Activated CD4-positive, alpha-beta T cell treated with anti-CD3 and anti-CD28 coated beads, Interleukin-2, Interleukin-4, amounts not matched to agents 100 ng/mL and 50 ng/mL, durations not matched to agents 16 hours and 8 hours (primary cell): ENCODE data around the gene BNIP2.
"Not testable (repeated sequence)": the region's sequence is repeated elsewhere in the genome, so short reads cannot be mapped to it uniquely, and the experiment has no call there.

Experiments used
- DNase-seq: peaks from one replicate; pipeline ENCODE4 v3.0.0-alpha.2; 2020; ENCODE audit warnings: low spot score

Gene BNIP2

DNA sequence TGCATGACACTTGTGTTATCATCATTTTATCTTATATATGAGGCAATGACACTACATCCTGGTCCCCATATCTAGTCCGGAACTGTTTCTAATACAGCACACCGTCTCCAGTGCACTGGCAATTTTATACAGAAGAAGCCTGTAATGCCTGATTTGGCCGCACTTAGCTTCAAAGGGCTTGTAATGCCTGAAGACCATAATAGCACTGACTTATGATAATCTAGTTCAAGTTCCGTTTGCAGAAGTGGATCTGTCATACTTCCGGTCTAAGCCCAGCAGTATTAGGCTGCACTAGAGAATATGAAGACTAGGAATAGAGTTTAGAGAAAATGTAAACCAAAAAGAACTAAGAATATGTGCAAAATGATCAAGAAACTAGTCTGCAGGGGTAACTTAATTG lies 1.3 kb downstream of the BNIP2 start:
- peak; percentile 39 for DNase-seq

GRCh38 chr15:59686389-59686788 lies 2.7 kb downstream of the BNIP2 start:
- DNase-seq = no peak

- no peak for DNase-seq
Measured at GRCh38 chr15:59685737-59686297, 3.3 kb downstream of the BNIP2 start.

DNA sequence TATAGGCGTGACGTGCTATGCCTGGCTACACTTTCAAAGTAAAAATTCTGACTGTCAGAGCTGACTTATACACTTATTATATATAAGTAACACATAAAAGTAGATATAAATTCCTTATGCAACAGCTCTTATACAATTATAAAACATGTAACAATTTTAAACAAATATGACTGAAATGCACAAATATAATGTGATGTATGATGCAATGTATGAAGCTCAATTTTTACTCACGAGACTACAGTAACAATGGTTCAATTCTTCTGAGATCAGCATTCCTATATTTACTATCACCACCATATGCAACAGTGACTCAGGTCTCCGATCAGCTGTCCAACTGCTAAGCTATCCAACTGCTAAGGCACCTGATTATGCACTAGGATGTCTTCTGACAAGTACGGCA lies 8.2 kb downstream of the BNIP2 start:
- no peak for DNase-seq

DNA sequence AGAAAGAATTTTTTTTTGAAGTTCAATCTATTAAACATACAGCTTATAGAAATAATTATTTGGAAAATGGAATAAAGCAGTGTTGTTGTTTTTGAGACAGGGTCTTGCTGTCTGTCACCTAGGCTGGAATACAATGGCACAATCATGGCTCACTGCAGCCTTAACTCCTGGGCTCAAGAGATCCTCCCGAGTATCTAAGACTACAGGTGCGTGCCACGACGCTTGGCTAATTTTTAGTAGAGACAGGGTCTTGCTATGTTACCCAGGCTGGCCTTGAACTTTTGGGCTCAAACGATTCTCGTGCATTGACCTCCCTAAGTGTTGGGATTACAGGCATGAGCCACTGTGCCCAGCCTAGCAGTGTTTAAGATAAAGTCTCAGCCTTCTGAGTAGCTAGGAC lies 8.8 kb downstream of the BNIP2 start:
- no peak for DNase-seq

DNA sequence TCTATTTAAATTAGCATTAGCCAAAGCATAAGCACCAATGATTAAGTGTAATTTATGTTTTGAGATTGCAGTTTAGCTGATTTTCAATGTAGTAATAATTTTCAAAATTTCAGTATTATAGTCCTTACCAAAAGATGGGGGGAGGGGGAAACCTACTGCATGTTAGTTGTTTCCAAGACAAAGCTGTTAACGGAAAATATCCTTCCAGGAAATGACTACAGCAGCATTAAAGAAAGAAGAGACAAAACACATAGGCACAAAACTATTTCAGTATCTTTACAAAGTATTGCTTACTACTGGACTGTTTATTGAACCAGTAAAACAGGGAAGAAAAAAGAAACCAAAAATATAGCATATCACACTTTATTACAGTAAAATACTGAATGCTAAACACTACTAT lies 10.5 kb downstream of the BNIP2 start:
- no peak for DNase-seq

- DNase-seq = no peak
Measured at GRCh38 chr15:59678172-59678571, 10.9 kb downstream of the BNIP2 start.

DNA sequence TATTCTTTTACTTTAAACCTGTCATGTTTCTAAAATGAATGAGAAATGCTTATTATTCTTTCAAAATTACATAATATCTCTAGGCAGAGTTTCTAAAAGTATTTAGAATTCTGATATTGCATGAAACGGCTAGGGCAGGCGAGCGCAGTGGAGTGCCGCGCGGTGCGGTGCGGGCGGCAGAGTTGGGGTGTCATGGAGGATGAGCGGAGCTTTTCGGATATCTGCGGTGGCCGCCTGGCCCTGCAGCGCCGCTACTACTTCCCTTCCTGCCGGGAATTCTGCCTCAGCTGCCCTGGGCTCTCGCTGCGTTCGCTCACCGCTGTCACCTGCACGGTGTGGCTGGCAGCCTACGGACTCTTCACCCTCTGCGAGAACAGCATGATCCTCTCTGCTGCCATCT lies 12.6 kb downstream of the BNIP2 start:
- no peak for DNase-seq

- DNase-seq = no peak
Measured at GRCh38 chr15:59674361-59674877, 14.7 kb downstream of the BNIP2 start.

- no peak for DNase-seq
Measured at GRCh38 chr15:59668556-59668955, 20.6 kb downstream of the BNIP2 start.

DNA sequence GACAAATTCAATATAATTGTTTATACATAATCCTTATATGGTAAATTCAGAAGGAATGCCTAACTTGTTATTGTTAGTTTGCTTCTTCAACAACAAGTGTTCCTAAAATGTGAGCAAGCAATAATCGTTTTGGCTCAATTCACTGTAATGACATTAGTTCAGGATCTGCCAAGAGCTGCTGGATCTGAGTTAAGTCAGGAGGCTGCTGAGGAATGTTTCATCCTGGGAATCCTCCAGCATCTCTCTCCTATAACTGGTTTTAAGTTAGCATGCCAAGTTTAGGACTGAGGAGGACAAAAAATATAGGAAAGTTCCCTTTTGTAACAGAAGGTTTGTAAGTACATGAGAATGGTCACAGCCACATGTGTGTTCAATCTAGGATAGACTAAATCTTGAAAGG lies 26.9 kb downstream of the BNIP2 start:
- DNase-seq = no peak

GRCh38 chr15:59659366-59659765 lies 29.8 kb downstream of the BNIP2 start:
- DNase-seq = no peak

- no peak for DNase-seq
Measured at GRCh38 chr15:59657635-59658125, 31.4 kb downstream of the BNIP2 start.

- DNase-seq = peak; percentile 97
Measured at GRCh38 chr15:59656897-59657634, 32.1 kb downstream of the BNIP2 start, which contains the start of gene GTF2A2. Gene GTF2A2 (minus strand): TSS chr15:59657515. CDS start chr15:59652277, 5,238 bp downstream.

DNA sequence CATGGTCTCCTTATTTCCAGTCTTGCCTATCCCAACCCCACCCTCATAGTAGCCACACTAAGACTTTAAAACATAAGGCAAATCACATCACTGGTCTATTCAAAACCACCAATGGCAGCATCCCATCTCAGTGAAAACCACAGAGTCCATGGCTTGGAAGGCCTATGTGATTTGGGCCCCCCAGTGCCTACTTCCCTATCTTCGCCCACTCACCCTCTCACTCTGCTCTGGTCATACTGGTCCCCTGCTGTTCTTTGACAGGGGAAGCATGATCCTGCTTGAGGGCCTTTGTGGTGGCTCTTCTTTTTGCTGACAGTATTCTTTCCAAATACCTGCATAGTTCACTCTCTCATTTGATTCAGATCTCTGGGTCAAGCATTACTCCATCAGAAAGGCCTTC lies 35.1 kb downstream of the BNIP2 start:
- no peak for DNase-seq

DNA sequence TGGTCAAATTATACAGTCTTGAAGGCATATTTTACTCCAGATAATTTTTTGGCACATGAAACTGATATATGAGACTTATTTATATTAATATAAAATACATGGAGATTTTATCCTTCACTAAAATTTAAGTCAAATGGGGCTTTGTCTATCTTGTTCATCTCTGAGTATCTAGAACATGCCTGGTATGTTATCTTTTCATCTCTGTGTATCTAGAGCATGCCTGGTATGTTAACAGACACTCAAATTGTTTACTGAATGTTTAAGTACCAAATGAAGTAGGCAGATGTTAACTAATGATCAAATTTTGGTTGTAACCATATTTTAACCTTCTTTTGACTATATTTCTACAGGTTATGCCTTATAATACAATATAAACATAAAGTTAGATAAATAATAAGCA lies 39.5 kb downstream of the BNIP2 start:
- DNase-seq = no peak

DNA sequence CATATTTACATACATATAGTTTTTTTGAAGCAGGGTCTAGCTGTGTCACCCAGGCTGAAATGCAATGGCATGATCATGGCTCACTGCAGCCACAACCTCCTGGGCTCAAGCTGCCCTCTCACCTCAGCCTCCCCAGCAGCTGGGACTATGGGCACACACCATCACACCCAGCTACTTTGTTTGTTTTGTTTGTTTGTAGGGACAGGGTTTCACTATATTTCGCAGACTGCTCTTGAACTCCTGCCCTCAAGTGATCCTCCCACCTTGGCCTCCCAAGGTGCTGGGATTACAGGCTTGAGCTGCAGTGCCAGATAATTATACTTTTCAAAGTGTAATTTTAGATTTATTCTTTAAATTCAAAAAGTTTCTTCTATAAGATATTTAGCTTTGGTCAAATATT lies 42.0 kb downstream of the BNIP2 start:
- DNase-seq = no peak

DNA sequence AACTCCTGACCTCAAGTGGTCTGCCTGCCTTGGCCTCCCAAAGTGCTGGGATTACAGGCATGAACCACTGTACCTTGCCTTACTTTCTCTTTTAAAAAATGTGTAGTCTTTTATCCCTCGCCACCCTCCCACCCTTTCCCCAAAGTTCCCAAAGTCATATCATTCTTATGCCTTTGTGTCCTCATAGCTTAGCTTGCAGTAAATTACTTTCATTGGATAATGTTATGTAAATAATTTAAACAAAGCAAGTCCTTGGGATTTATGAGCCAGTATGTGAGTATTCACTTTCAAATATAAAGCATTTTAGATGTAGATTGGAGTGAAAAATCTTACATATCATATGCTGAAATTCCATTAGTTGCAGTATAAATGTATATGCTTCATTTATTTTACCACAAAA lies 42.8 kb downstream of the BNIP2 start:
- DNase-seq = no peak

DNA sequence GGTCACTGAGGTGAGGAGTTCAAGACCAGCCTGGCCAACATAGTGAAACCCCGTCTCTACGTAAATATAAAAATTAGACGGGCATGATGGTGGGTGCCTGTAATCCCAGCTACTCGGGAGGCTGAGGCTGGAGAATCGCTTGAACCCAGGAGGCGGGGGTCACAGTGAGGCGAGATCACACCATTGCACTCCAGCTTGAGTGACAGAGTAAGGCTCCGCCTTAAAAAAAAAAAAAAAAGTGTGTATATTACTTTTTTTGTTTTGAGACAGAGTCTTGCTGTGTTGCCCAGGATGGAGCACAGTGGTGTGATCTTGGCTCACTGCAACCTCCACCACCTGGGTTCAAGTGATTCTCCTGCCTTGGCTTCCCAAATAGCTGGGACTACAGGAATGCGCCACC lies 43.3 kb downstream of the BNIP2 start:
- not testable (repeated sequence) for DNase-seq

GRCh38 chr15:59644756-59645155 lies 44.4 kb downstream of the BNIP2 start:
- no peak for DNase-seq

DNA sequence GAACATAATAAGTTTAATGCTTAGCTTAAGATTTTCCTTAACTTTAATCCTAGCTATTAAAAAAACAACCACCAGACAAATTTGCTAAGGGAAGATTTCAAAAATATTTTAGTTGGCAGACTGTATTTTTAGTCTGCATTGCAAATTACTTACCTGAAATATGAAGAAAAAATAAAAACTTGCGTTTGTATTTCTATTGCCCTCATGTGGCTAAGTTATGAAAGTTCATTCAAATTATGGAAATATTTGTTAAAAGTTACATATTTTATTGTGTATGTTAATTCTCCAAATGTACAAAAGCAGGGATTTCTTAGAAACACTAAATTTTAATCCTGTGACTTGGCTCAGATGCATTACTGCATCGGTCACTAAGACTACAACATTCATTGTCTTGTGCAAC lies 46.8 kb downstream of the BNIP2 start:
- DNase-seq = no peak

GRCh38 chr15:59637507-59637906 lies 51.6 kb downstream of the BNIP2 start:
- not testable (repeated sequence) for DNase-seq

- no peak for DNase-seq
Measured at GRCh38 chr15:59636184-59636583, 52.9 kb downstream of the BNIP2 start.

- no peak for DNase-seq
Measured at GRCh38 chr15:59632714-59633113, 56.4 kb downstream of the BNIP2 start.
